ENCODE data around the gene SLC44A5.
"Not testable (repeated sequence)": the region's sequence is repeated elsewhere in the genome, so short reads cannot be mapped to it uniquely, and the experiment has no call there.

SLC44A5 gene

GRCh38 chr1:75520862-75521475 is 89.9 kb downstream of the SLC44A5 start:
- DNase-seq: no peak

GRCh38 chr1:75519651-75520427 is 91.1 kb downstream of the SLC44A5 start:
- no peak for DNase-seq

- DNase-seq: no peak
Observed at GRCh38 chr1:75518686-75519085, 92.2 kb downstream of the SLC44A5 start.

- DNase-seq: no peak
Observed at GRCh38 chr1:75514270-75514669, 96.6 kb downstream of the SLC44A5 start.

GRCh38 chr1:75506976-75507375 is 103.9 kb downstream of the SLC44A5 start:
- no peak for DNase-seq

GRCh38 chr1:75503221-75503974 is 107.5 kb downstream of the SLC44A5 start:
- no peak for DNase-seq

- no peak for DNase-seq
Observed at GRCh38 chr1:75502776-75503175, 108.1 kb downstream of the SLC44A5 start.

- no peak for DNase-seq
Observed at GRCh38 chr1:75501577-75502295, 109.2 kb downstream of the SLC44A5 start.

GRCh38 chr1:75492011-75492410 is 118.9 kb downstream of the SLC44A5 start:
- DNase-seq: no peak

- no peak for DNase-seq
Observed at GRCh38 chr1:75487399-75487798, 123.5 kb downstream of the SLC44A5 start.

GRCh38 chr1:75484789-75485188 is 126.1 kb downstream of the SLC44A5 start:
- no peak for DNase-seq

- DNase-seq: no peak
Observed at GRCh38 chr1:75482951-75483350, 128.0 kb downstream of the SLC44A5 start.

GRCh38 chr1:75476486-75476885 is 134.4 kb downstream of the SLC44A5 start:
- DNase-seq: not testable (repeated sequence)

GRCh38 chr1:75475696-75476095 is 135.2 kb downstream of the SLC44A5 start:
- DNase-seq: no peak

GRCh38 chr1:75472971-75473603 is 137.8 kb downstream of the SLC44A5 start:
- DNase-seq: no peak

- no peak for DNase-seq
Observed at GRCh38 chr1:75472089-75472970, 138.6 kb downstream of the SLC44A5 start.

- no peak for DNase-seq
Observed at GRCh38 chr1:75471252-75471651, 139.7 kb downstream of the SLC44A5 start.

- no peak for DNase-seq
Observed at GRCh38 chr1:75470448-75470847, 140.5 kb downstream of the SLC44A5 start.

- DNase-seq: no peak
Observed at GRCh38 chr1:75469586-75470173, 141.2 kb downstream of the SLC44A5 start.

- DNase-seq: no peak
Observed at GRCh38 chr1:75461808-75462325, 149.0 kb downstream of the SLC44A5 start.

GRCh38 chr1:75449998-75450397 is 160.9 kb downstream of the SLC44A5 start:
- DNase-seq: no peak

Data from stimulated activated naive CD4-positive, alpha-beta T cell (primary cell).